GM19395 (cell line): ENCODE results near the gene SH2D3A.
"Not testable (repeated sequence)": the region's sequence is repeated elsewhere in the genome, so short reads cannot be mapped to it uniquely, and the experiment has no call there.

Experiments
- ATAC-seq: cut with Tn5 transposase; IDR thresholded peaks from one replicate; pipeline ENCODE4 v1.9.1; 2021; ENCODE audit warnings: mild to moderate bottlenecking, moderate library complexity; ENCODE audit not compliant: unreplicated experiment

The SH2D3A gene

GRCh38 chr19:6710273-6711077, 56.8 kb downstream of the SH2D3A start:
- ATAC-seq, result no peak

- ATAC-seq, result no peak
Observed at GRCh38 chr19:6709549-6709948, 57.7 kb downstream of the SH2D3A start.

DNA sequence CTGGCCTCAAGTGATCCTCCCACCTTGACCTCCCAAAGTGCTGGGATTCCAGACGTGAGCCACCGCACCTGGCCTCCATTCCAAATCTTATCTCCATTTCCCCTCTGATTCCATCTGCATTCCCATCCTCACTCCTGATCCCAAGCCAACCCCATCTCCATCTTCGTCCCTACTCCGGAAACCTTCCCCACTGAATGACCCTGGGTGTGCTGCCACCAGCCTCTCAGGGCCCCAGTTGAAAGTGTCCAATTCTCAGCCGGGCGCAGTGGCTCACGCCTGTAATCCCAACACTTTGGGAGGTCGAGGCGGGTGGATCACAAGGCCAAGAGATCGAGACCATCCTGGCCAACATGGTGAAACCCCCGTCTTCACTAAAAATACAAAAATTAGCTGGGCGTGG, 58.3 kb downstream of the SH2D3A start:
- ATAC-seq, result not testable (repeated sequence)

GRCh38 chr19:6708346-6708745, 58.9 kb downstream of the SH2D3A start:
- ATAC-seq, result no peak

DNA sequence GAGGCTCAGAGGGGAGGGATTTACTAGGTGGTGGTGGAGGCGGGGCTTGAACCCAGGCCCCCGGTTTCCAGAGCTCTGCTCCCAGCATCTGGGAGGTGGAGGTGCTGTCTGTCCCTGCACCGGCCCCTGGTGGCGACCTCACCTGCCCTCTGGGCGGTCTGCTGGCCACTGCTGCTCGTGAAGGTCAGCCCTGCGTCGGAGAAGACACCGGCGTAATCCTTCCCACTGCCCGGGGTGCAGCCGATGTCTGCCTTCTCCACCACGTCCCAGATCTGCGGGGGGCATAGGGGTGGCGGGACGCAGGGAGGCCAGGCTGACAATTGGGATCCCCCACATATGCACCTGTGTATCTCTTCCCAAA, 59.6 kb downstream of the SH2D3A start:
- ATAC-seq, result no peak

- no peak for ATAC-seq
Observed at GRCh38 chr19:6707011-6707657, 60.1 kb downstream of the SH2D3A start.

GRCh38 chr19:6706633-6706958, 60.6 kb downstream of the SH2D3A start:
- ATAC-seq, result no peak

- ATAC-seq, result no peak
Observed at GRCh38 chr19:6705931-6706632, 61.2 kb downstream of the SH2D3A start.
